ENCODE results near the gene UVRAG. TPM values are rescaled to one million over a fixed set of nuclear protein-coding genes. Genes with fewer than 3 reads are reported as not detected.
"Not testable (repeated sequence)": the region's sequence is repeated elsewhere in the genome, so short reads cannot be mapped to it uniquely, and the experiment has no call there.

Gene UVRAG
- total RNA-seq, 4 donors from 2014 or later = 27.3 to 38.7 (median 33.6) TPM

GRCh38 chr11:75931124-75931523 lies 116.1 kb downstream of the UVRAG start:
- Histone ChIP-seq H3K27me3 (no peaks in the 10 kb centered on the region), H3K36me3 (no peaks in the 10 kb centered on the region), H3K4me1 (peaks cover under 1 to 11% (median 3%) of the 10 kb centered on the region in 4 donors), H3K9me3 (no peaks in the 10 kb centered on the region), H3K27ac (no peak overlapping the region), H3K4me3 (no peak overlapping the region)
- DNase-seq (ENCODE audit: low spot score in 2 of 2) = no peak
- 94 to 97% methylated on average over 1 of the region's 1 CpG for WGBS, 2 donors
- TF ChIP-seq POLR2A (IDR thresholded peaks at IDR 0.05) (no peak), EP300 (IDR thresholded peaks at IDR 0.05) (no peak), CTCF (IDR thresholded peaks at IDR 0.05) (no peak)

- H3K4me3 ChIP-seq; H3K9me3 ChIP-seq; H3K27me3 ChIP-seq; H3K27ac ChIP-seq; H3K4me1 ChIP-seq; H3K36me3 ChIP-seq; DNase-seq (ENCODE audit: low spot score in 2 of 2): not testable (repeated sequence)
- 77 to 94% methylated on average over 1 of the region's 1 CpG for WGBS, 2 donors
Measured at GRCh38 chr11:75933736-75934135, 118.7 kb downstream of the UVRAG start.

GRCh38 chr11:75934851-75935250 lies 119.8 kb downstream of the UVRAG start:
- H3K4me3 ChIP-seq = no peak overlapping the region
- no peaks in the 10 kb centered on the region for H3K27me3 ChIP-seq
- DNase-seq (ENCODE audit: low spot score in 2 of 2) = no peak
- peaks cover 0 to 20% (median 2%) of the 10 kb centered on the region in 4 donors for H3K4me1 ChIP-seq
- H3K36me3 ChIP-seq = no peaks in the 10 kb centered on the region
- TF ChIP-seq CTCF (IDR thresholded peaks at IDR 0.05) (no peak), EP300 (IDR thresholded peaks at IDR 0.05) (no peak), POLR2A (IDR thresholded peaks at IDR 0.05) (no peak)
- H3K27ac ChIP-seq = no peak overlapping the region
- no peaks in the 10 kb centered on the region for H3K9me3 ChIP-seq

GRCh38 chr11:75938543-75938942 lies 123.5 kb downstream of the UVRAG start:
- H3K9me3 ChIP-seq = no peaks in the 10 kb centered on the region
- 79 to 91% methylated on average over 3 of the region's 3 CpGs for WGBS, 2 donors
- TF ChIP-seq POLR2A (IDR thresholded peaks at IDR 0.05) (no peak), EP300 (IDR thresholded peaks at IDR 0.05) (no peak), CTCF (IDR thresholded peaks at IDR 0.05) (no peak)

GRCh38 chr11:75939516-75939915 lies 124.5 kb downstream of the UVRAG start:
- no peaks in the 10 kb centered on the region for H3K9me3 ChIP-seq
- WGBS, 2 donors = 58 to 70% methylated on average over 1 of the region's 1 CpG
- no peak overlapping the region for H3K4me3 ChIP-seq
- H3K27ac ChIP-seq = no peak overlapping the region
- DNase-seq (ENCODE audit: low spot score in 2 of 2) = no peak
- H3K4me1 ChIP-seq = peaks cover 0 to 42% (median 17%) of the 10 kb centered on the region in 4 donors
- TF ChIP-seq EP300 (IDR thresholded peaks at IDR 0.05) = no peak
- no peak for TF ChIP-seq POLR2A (IDR thresholded peaks at IDR 0.05)
- TF ChIP-seq CTCF (IDR thresholded peaks at IDR 0.05) = no peak
- H3K27me3 ChIP-seq = no peaks in the 10 kb centered on the region
- no peaks in the 10 kb centered on the region for H3K36me3 ChIP-seq

More at GRCh38 chr11:75938543-75938942, 123.5 kb downstream of the UVRAG start:
- DNase-seq (ENCODE audit: low spot score in 2 of 2) = no peak
- no peak overlapping the region for H3K4me3 ChIP-seq
- peaks cover 0 to 42% (median 17%) of the 10 kb centered on the region in 4 donors for H3K4me1 ChIP-seq
- peak overlapping the region in 1 of 4 donors; percentile 28 for H3K27ac ChIP-seq
- H3K27me3 ChIP-seq = no peaks in the 10 kb centered on the region
- H3K36me3 ChIP-seq = no peaks in the 10 kb centered on the region

GRCh38 chr11:75939992-75940391 lies 125.0 kb downstream of the UVRAG start:
- H3K27me3 ChIP-seq = no peaks in the 10 kb centered on the region
- WGBS, 2 donors = 45 to 53% methylated on average over 1 of the region's 1 CpG
- no peak for TF ChIP-seq POLR2A (IDR thresholded peaks at IDR 0.05)
- no peak for TF ChIP-seq CTCF (IDR thresholded peaks at IDR 0.05)
- TF ChIP-seq EP300 (IDR thresholded peaks at IDR 0.05) = no peak
- H3K36me3 ChIP-seq = no peaks in the 10 kb centered on the region
- no peak overlapping the region for H3K27ac ChIP-seq
- H3K4me3 ChIP-seq = no peak overlapping the region
- H3K4me1 ChIP-seq = peaks cover 0 to 42% (median 17%) of the 10 kb centered on the region in 4 donors
- H3K9me3 ChIP-seq = no peaks in the 10 kb centered on the region
- DNase-seq (ENCODE audit: low spot score in 2 of 2) = no peak

All from tibial nerve (tissue), 4 donors.